Measurements from ENCODE around the gene SRD5A3.

SRD5A3 gene

DNA sequence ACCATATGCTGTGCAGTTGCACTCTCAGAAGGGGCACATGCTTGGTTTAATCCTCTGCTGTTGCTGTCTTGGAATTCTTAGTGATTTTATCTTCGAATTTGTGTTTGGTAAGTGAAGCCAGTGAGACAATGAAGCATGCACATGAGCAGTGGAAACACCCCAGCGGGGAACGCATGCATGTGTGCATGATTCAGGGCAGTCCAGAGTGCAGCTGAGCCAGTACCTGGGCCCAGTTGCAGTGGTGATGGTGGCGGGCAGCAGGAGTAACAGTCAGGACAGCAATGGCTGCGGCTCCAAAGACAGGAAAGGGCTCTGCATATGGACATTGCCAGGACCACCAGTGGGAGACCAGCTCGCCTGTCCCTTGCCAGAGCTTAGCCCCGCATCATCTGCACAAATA is 35.5 kb downstream of the SRD5A3 start:
- DNase-seq (ENCODE audit: low read depth, low spot score), result no peak
- H3K4me3 ChIP-seq (ENCODE audit: low read depth, low read length), result no peak overlapping the region
- TF ChIP-seq, protein P1, sequence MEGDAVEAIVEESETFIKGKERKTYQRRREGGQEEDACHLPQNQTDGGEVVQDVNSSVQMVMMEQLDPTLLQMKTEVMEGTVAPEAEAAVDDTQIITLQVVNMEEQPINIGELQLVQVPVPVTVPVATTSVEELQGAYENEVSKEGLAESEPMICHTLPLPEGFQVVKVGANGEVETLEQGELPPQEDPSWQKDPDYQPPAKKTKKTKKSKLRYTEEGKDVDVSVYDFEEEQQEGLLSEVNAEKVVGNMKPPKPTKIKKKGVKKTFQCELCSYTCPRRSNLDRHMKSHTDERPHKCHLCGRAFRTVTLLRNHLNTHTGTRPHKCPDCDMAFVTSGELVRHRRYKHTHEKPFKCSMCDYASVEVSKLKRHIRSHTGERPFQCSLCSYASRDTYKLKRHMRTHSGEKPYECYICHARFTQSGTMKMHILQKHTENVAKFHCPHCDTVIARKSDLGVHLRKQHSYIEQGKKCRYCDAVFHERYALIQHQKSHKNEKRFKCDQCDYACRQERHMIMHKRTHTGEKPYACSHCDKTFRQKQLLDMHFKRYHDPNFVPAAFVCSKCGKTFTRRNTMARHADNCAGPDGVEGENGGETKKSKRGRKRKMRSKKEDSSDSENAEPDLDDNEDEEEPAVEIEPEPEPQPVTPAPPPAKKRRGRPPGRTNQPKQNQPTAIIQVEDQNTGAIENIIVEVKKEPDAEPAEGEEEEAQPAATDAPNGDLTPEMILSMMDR (IDR thresholded peaks at IDR 0.05; ENCODE audit: low read depth, low read length), result no peak
- in situ Hi-C loops (cut with HindIII; ENCODE audit: low sequenced_read_pairs), result no loop called here

GRCh38 chr4:55382488-55383003 is 36.5 kb downstream of the SRD5A3 start:
- in situ Hi-C loops (cut with HindIII; ENCODE audit: low sequenced_read_pairs), result no loop called here
- H3K4me3 ChIP-seq (ENCODE audit: low read depth, low read length), result no peak overlapping the region
- TF ChIP-seq, protein P1 (IDR thresholded peaks at IDR 0.05; ENCODE audit: low read depth, low read length), result no peak
- no peak for DNase-seq (ENCODE audit: low read depth, low spot score)

DNA sequence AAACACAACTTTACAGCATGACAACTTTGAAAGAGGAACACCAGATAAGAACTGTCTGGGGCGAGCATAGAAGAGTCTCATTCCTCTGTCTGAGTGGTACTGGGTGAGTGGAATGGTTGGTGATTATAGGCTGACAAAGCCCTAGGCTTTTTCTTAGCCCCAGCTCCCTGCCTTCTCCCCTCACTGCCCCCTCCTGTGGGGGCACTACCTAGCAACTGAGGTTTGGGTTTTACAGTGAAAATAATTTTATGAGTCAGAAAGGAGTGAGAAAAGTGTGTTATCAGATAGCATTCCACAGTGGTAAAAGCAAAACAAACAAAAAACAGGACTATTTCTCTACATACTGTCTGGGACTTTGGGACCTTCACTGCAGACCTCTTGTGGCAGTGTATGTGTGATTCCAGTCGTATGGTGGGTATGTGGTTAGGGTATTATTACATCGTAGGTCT is 39.2 kb downstream of the SRD5A3 start:
- in situ Hi-C loops (cut with HindIII; ENCODE audit: low sequenced_read_pairs), result no loop called here
- no peak for DNase-seq (ENCODE audit: low read depth, low spot score)

DNA sequence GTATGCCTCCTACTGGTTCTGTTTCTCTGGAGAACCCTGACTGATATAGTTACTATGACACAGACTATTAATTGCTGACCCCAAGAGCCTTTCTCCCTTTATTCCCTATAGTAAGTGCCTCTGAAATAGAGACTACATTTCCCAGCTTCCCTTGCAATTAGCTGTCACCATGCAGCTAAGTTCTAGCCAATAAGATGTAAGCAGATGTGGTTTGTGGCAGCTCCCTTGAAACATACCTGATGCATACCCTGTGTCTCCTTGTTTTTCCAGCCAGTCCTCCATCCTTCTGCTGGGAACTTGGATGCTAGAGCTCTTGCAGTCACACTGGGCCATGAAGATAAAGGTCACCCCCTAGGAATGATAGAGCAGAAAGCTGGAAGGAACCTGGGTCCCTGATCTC is 40.0 kb downstream of the SRD5A3 start:
- TF ChIP-seq, protein P1 (IDR thresholded peaks at IDR 0.05; ENCODE audit: low read depth, low read length), result no peak
- DNase-seq (ENCODE audit: low read depth, low spot score), result no peak
- H3K4me3 ChIP-seq (ENCODE audit: low read depth, low read length), result no peak overlapping the region
- in situ Hi-C loops (cut with HindIII; ENCODE audit: low sequenced_read_pairs), result no loop called here

More for the DNA sequence above, 39.2 kb downstream of the SRD5A3 start:
- TF ChIP-seq, protein P1 (IDR thresholded peaks at IDR 0.05; ENCODE audit: low read depth, low read length), result no peak
- no peak overlapping the region for H3K4me3 ChIP-seq (ENCODE audit: low read depth, low read length)

DNA sequence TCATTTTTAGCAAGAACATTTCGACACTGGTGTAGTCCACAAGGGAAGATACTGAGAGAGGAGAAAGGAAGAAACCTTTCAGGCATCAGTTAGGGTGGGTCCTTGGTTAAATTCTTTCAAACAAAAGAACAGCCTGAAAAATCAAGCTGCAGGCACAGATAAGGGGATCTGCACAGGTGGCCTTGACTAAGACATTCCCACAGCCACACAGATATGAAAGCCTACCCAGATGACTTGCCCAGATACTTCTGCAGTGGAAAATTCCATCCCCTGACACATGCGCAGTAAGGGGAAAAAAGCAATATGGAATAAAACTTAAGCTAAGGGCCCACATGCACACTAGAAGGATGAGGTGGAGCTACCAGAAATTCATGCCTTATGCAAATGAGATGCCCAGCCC is 40.8 kb downstream of the SRD5A3 start:
- in situ Hi-C loops (cut with HindIII; ENCODE audit: low sequenced_read_pairs), result no loop called here
- TF ChIP-seq, protein P1 (IDR thresholded peaks at IDR 0.05; ENCODE audit: low read depth, low read length), result no peak

GRCh38 chr4:55393461-55394320 is 47.6 kb downstream of the SRD5A3 start:
- TF ChIP-seq, protein P1 (IDR thresholded peaks at IDR 0.05; ENCODE audit: low read depth, low read length), result no peak
- no peak for DNase-seq (ENCODE audit: low read depth, low spot score)
- H3K4me3 ChIP-seq (ENCODE audit: low read depth, low read length), result no peak overlapping the region
- in situ Hi-C loops (cut with HindIII; ENCODE audit: low sequenced_read_pairs), result no loop called here

More for the DNA sequence above, 40.8 kb downstream of the SRD5A3 start:
- DNase-seq (ENCODE audit: low read depth, low spot score), result no peak
- no peak overlapping the region for H3K4me3 ChIP-seq (ENCODE audit: low read depth, low read length)
